MCF 10A (cell line): ENCODE results near the gene IL4R. TPM values are rescaled to one million over a fixed set of nuclear protein-coding genes. Genes with fewer than 3 reads are reported as not detected.

Experiments
- BruUV-seq: library from RNA; stranded (reverse); fragments of 400-500 nt; replicated peaks from 2 replicates; lab custom pipeline; 2021; lab: Mats Ljungman, UMichigan
- CTCF ChIA-PET: fragments of 300-600 bp; sonication (Branson Sonifier 250); formaldehyde crosslinking; extraction: SDS; loops from one replicate; lab custom pipeline; 2021; ENCODE audit warnings: antibody characterized with exemption, inconsistent platforms; lab: Yijun Ruan, JAX
- POLR2A ChIA-PET: fragments of 300-600, 350-650 bp; sonication (Branson Sonifier 250); formaldehyde crosslinking; extraction: SDS; loops from one replicate; lab custom pipeline; 2020; ENCODE audit warnings: antibody characterized with exemption, inconsistent platforms; lab: Yijun Ruan, JAX
- DNase-seq: peaks from one replicate; pipeline ENCODE4 v3.0.0-alpha.2; 2018; ENCODE audit not compliant: unreplicated experiment
- H3K27ac Mint-ChIP-seq: one replicate; pipeline ENCODE4 v1.8.0; 2022; ENCODE audit warnings: mild to moderate bottlenecking, low read depth, mixed read lengths; ENCODE audit not compliant: unreplicated experiment
- H3K27me3 Mint-ChIP-seq: one replicate; pipeline ENCODE4 v1.8.0; 2022; ENCODE audit warnings: mixed read lengths; ENCODE audit not compliant: insufficient read depth, unreplicated experiment
- H3K36me3 Mint-ChIP-seq: one replicate; pipeline ENCODE4 v1.8.0; 2022; ENCODE audit warnings: mild to moderate bottlenecking, moderate library complexity, mixed read lengths; ENCODE audit not compliant: insufficient read depth, unreplicated experiment
- H3K4me1 Mint-ChIP-seq: one replicate; pipeline ENCODE4 v1.8.0; 2022; ENCODE audit warnings: mixed read lengths; ENCODE audit not compliant: insufficient read depth, unreplicated experiment
- H3K4me3 Mint-ChIP-seq: one replicate; pipeline ENCODE4 v1.8.0; 2022; ENCODE audit warnings: mild to moderate bottlenecking, moderate library complexity, mixed read lengths; ENCODE audit not compliant: unreplicated experiment
- H3K9me3 Mint-ChIP-seq: one replicate; pipeline ENCODE4 v1.8.0; 2022; ENCODE audit warnings: mixed read lengths; ENCODE audit not compliant: unreplicated experiment
- intact Hi-C: fragments of 100-400 bp; cut with micrococcal nuclease; formaldehyde crosslinking; loops from 2 replicates; pipeline ENCODE4 v1.14.1; 2022
- total RNA-seq: library from RNA; stranded (reverse); gene quantifications from 2 replicates; pipeline ENCODE4 v1.2.3, GENCODE V29; 2022
- TF ChIP-seq, protein P1 (sequence below): fragments of 200-600 bp; IDR thresholded peaks from one replicate; pipeline ENCODE4 v1.8.0; 2022; ENCODE audit warnings: antibody characterized with exemption, mild to moderate bottlenecking; ENCODE audit not compliant: unreplicated experiment

The IL4R gene
- total RNA-seq, 1 experiment from 2014 or later: 51.9 TPM

DNA sequence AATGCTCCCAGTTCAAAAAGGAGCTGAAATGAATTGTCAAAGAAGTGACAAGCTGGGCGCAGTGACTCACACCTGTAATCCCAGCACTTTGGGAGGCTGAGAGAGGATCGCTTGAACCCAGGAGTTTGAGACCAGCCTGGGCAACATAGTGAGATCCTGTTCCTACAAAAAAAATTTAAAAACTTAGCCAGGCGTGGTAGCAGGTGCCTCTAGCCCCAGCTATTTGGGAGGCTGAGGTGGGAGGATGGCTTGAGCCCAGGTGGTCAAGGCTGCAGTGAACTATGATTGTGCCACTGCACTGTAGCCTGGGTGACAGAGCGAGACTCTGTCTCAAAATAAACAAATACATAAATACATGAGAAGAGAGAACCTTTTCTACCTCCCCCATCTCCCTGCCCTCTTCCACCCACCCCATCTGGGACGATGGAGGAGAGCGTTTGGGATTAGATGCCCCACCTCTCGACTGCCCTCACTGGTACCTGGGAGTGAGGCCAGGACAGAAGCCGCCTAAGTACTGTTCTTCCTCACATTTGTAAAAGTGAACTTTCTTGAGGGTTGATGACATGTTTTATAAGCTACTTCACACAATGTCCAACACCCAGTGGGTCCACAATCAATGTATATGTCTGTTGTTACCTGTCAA, 2.4 kb downstream of the IL4R start:
- H3K27ac Mint-ChIP-seq: peak overlapping the region; percentile 65
- ChIA-PET POLR2A (interaction anchor here (0.5 to 5.0 kb wide), 10 partner anchors 11 to 129 kb away, joined by 3 to 57 read pairs (median 4); partner anchors contain the start of genes KDM8 and NSMCE1), CTCF (interaction anchor here (0.6 to 5.9 kb wide), 4 partner anchors 9 to 122 kb away, joined by 3 to 36 read pairs (median 3); no protein-coding TSS in a partner anchor)
- intact Hi-C loops: loop anchor here (5.0 kb wide), 1 partner anchor 41 kb away; no protein-coding TSS in a partner anchor
- peaks cover 52% of the 10 kb centered on the region for H3K4me1 Mint-ChIP-seq
- no peaks in the 10 kb centered on the region for H3K27me3 Mint-ChIP-seq
- H3K9me3 Mint-ChIP-seq: no peaks in the 10 kb centered on the region
- TF ChIP-seq, protein P1, sequence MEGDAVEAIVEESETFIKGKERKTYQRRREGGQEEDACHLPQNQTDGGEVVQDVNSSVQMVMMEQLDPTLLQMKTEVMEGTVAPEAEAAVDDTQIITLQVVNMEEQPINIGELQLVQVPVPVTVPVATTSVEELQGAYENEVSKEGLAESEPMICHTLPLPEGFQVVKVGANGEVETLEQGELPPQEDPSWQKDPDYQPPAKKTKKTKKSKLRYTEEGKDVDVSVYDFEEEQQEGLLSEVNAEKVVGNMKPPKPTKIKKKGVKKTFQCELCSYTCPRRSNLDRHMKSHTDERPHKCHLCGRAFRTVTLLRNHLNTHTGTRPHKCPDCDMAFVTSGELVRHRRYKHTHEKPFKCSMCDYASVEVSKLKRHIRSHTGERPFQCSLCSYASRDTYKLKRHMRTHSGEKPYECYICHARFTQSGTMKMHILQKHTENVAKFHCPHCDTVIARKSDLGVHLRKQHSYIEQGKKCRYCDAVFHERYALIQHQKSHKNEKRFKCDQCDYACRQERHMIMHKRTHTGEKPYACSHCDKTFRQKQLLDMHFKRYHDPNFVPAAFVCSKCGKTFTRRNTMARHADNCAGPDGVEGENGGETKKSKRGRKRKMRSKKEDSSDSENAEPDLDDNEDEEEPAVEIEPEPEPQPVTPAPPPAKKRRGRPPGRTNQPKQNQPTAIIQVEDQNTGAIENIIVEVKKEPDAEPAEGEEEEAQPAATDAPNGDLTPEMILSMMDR: no peak
- peaks cover 15% of the 10 kb centered on the region for H3K36me3 Mint-ChIP-seq
- peak overlapping the region; percentile 81 for H3K4me3 Mint-ChIP-seq
- DNase-seq: peak; percentile 49
- BruUV-seq: no TSS peak

- Mint-ChIP-seq H3K27me3 (no peaks in the 10 kb centered on the region), H3K27ac (peak overlapping the region; percentile 37), H3K4me3 (peak overlapping the region; percentile 57), H3K9me3 (no peaks in the 10 kb centered on the region), H3K4me1 (peaks cover 56% of the 10 kb centered on the region), H3K36me3 (peaks cover 15% of the 10 kb centered on the region)
- DNase-seq: peak; percentile 72
- ChIA-PET POLR2A (interaction anchor here (0.6 to 5.0 kb wide), 8 partner anchors 11 to 94 kb away, joined by 3 to 57 read pairs (median 3); partner anchors contain the start of gene NSMCE1), CTCF (interaction anchor here (0.6 to 5.9 kb wide), 9 partner anchors 36 to 141 kb away, joined by 3 to 36 read pairs (median 3); no protein-coding TSS in a partner anchor)
- TF ChIP-seq, protein P1: no peak
- no TSS peak for BruUV-seq
- intact Hi-C loops: loop anchor here (5.0 kb wide), 1 partner anchor 40 kb away; no protein-coding TSS in a partner anchor
These were observed 3.5 kb downstream of the IL4R start for GRCh38 chr16:27317320-27317719.

DNA sequence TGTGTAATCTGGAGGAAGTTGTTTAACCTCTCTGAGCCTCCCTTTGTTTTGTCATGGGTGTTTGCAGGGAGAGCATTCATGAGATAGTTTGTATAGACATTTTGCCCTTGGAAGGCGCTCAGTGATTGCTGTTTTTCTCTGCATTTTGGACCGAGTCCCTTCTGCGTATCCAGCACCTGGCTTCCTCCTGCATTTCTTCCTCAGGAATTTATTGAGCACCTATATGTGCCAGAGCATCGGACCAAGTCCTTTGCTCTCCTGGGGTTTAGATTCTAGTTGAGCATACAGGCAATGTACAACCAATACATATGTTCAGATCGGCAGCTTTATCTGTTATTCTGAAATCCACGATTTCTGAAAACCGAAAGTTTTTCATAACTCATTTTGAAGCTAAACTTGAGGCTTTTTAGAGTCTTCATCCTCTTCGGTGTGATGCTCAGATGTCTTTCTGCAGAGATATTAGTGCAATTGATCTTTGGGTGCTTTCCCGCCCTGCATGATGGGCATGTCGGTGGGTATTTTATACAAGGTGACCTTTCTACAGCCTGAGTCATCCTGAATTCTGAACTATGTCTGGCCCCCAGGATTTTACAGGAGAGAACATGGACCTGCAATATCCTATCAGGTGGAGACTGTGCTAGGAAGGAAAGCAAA, 4.1 kb downstream of the IL4R start:
- CTCF ChIA-PET: interaction anchor here (0.6 to 5.9 kb wide), 11 partner anchors 9 to 140 kb away, joined by 3 to 36 read pairs (median 3); no protein-coding TSS in a partner anchor
- TF ChIP-seq, protein P1: no peak
- Mint-ChIP-seq H3K27ac (peak overlapping the region; percentile 61), H3K4me1 (peaks cover 62% of the 10 kb centered on the region), H3K9me3 (no peaks in the 10 kb centered on the region), H3K4me3 (peak overlapping the region; percentile 67), H3K36me3 (peaks cover 15% of the 10 kb centered on the region), H3K27me3 (no peaks in the 10 kb centered on the region)
- POLR2A ChIA-PET: interaction anchor here (0.6 to 5.0 kb wide), 12 partner anchors 11 to 95 kb away, joined by 3 to 57 read pairs (median 3); partner anchors contain the start of gene NSMCE1
- DNase-seq: no peak
- BruUV-seq: no TSS peak
- intact Hi-C loops: loop anchor here (5.0 kb wide), 1 partner anchor 39 kb away; no protein-coding TSS in a partner anchor
